Ishikawa (cell line): ENCODE results near the gene DDX56.

Experiments
- CEBPB ChIP-seq: IDR thresholded peaks from 2 replicates; pipeline ENCODE4 v1.6.1; 2012
- EGR1 ChIP-seq: IDR thresholded peaks from 2 replicates; pipeline ENCODE4 v1.6.1; 2012
- EP300 ChIP-seq: IDR thresholded peaks from 2 replicates; pipeline ENCODE4 v1.6.1; 2012; ENCODE audit warnings: borderline replicate concordance
- FOXM1 ChIP-seq: IDR thresholded peaks from 2 replicates; pipeline ENCODE4 v1.6.1; 2012; ENCODE audit warnings: low read depth, borderline replicate concordance
- TAF1 ChIP-seq: IDR thresholded peaks from 2 replicates; pipeline ENCODE4 v1.6.1; 2012; ENCODE audit warnings: low read depth, mild to moderate bottlenecking
- YY1 ChIP-seq: IDR thresholded peaks from 2 replicates; pipeline ENCODE4 v1.6.1; 2012; ENCODE audit warnings: low read depth
- ZBTB7A ChIP-seq: IDR thresholded peaks from 2 replicates; pipeline ENCODE4 v1.6.1; 2012; ENCODE audit warnings: low read depth
- TF ChIP-seq, protein P1 (sequence below): IDR thresholded peaks from 2 replicates; pipeline ENCODE4 v1.6.1; 2012; ENCODE audit warnings: low read depth, mild to moderate bottlenecking

DNA sequence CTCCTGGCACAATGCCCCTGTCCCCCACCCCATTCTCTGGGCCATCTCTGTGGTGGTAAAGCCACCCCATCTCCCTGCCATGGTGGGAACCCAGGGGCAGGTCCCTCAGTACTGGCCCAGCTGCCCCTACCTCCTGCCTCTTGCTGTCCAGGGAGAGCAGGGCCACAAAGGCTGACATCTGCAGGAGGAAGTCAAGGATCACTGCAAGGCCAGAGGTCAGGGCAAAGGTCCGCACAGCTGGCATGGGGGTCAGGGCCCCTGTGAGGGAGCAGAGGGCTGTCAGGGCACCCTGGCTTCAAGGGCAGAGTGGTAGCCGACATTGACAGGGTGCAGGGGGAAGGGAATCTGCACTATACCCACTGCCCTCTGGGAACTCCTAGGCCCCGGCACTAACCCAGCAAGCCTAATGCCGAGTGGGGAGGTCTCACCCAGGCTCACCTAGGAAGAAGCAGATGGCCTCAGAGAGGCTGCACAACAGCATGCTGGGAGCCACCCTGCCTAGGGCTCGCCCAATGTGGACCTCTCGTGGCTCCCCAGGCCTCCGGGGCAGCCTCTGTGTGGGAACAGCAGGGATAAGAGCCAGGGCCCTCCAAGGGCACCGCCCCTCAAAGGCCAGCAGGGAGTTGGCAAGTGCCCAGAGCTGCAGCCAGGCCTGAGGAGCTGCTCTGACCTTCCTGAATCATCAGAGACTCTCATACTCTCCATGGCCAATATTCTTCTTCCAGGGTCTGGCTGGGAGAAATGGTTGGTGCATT is 40.2 kb downstream of the DDX56 start:
- TF ChIP-seq, protein P1, sequence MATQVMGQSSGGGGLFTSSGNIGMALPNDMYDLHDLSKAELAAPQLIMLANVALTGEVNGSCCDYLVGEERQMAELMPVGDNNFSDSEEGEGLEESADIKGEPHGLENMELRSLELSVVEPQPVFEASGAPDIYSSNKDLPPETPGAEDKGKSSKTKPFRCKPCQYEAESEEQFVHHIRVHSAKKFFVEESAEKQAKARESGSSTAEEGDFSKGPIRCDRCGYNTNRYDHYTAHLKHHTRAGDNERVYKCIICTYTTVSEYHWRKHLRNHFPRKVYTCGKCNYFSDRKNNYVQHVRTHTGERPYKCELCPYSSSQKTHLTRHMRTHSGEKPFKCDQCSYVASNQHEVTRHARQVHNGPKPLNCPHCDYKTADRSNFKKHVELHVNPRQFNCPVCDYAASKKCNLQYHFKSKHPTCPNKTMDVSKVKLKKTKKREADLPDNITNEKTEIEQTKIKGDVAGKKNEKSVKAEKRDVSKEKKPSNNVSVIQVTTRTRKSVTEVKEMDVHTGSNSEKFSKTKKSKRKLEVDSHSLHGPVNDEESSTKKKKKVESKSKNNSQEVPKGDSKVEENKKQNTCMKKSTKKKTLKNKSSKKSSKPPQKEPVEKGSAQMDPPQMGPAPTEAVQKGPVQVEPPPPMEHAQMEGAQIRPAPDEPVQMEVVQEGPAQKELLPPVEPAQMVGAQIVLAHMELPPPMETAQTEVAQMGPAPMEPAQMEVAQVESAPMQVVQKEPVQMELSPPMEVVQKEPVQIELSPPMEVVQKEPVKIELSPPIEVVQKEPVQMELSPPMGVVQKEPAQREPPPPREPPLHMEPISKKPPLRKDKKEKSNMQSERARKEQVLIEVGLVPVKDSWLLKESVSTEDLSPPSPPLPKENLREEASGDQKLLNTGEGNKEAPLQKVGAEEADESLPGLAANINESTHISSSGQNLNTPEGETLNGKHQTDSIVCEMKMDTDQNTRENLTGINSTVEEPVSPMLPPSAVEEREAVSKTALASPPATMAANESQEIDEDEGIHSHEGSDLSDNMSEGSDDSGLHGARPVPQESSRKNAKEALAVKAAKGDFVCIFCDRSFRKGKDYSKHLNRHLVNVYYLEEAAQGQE = no peak
- TF ChIP-seq EP300 (no peak), FOXM1 (no peak), ZBTB7A (no peak), EGR1 (no peak), YY1 (no peak), CEBPB (no peak), TAF1 (no peak)
